GM12878 (cell line): ENCODE measurements around the gene OTUB2. TPM values are rescaled to one million over a fixed set of nuclear protein-coding genes. Genes with fewer than 3 reads are reported as not detected.

Experiments used
- ATAC-seq: fragments of 200-7000 bp; cut with Tn5 transposase; 3 replicates; pipeline ENCODE4 v1.9.1; 2020; ENCODE audit warnings: mild to moderate bottlenecking, moderate library complexity
- BruUV-seq: library from RNA; stranded (reverse); fragments of 400-500 nt; replicated peaks from 2 replicates; lab custom pipeline; 2021; lab: Mats Ljungman, UMichigan
- CTCF ChIA-PET: fragments of 300-600 bp; sonication (Branson Sonifier 250); formaldehyde crosslinking; extraction: SDS; loops from one replicate; lab custom pipeline; 2021; ENCODE audit warnings: inconsistent platforms; lab: Yijun Ruan, JAX
- POLR2A ChIA-PET: fragments of 350-600 bp; formaldehyde crosslinking; extraction: SDS; loops from one replicate; lab custom pipeline; 2021; ENCODE audit warnings: inconsistent platforms; lab: Charles Lee
- RAD21 ChIA-PET: fragments of 300-600 bp; sonication (Branson Sonifier 250); formaldehyde crosslinking; loops from one replicate; lab custom pipeline; 2023; ENCODE audit warnings: antibody characterized with exemption; ENCODE audit not compliant: unreplicated experiment; lab: Charles Lee
- SMC1A ChIA-PET: fragments of 300-600 bp; sonication (Branson Sonifier 250); formaldehyde crosslinking; loops from one replicate; lab custom pipeline; 2023; ENCODE audit not compliant: unreplicated experiment, uncharacterized antibody; lab: Charles Lee
- DNase-seq: peaks from one replicate; pipeline ENCODE4 v3.0.0-alpha.2; 2011; ENCODE audit warnings: low read depth, low spot score
- FAIRE-seq: peaks from 3 replicates; lab custom pipeline; 2011; peaks lifted over from hg19 to GRCh38; lab: Jason Lieb, UNC
- H2AFZ ChIP-seq: 2 replicates; pipeline ENCODE4 v1.6.0; 2011; ENCODE audit warnings: low read depth, low read length, control low read depth; ENCODE audit not compliant: control insufficient read depth
- H3K27ac ChIP-seq: 2 replicates; pipeline ENCODE4 v1.5.1; 2011; ENCODE audit warnings: control low read depth; ENCODE audit not compliant: control insufficient read depth, insufficient read depth
- H3K27me3 ChIP-seq, 2 experiments: replicated peaks in 1 of 2; 2 replicates each; pipeline versions ENCODE4 v1.6.0 to v1.6.1; 2011; ENCODE audit warnings: low read length in 1 of 2; ENCODE audit not compliant: control insufficient read depth in 2 of 2, insufficient read depth in 2 of 2
- H3K36me3 ChIP-seq, 2 experiments: 2 replicates each; pipeline ENCODE4 v1.5.1; 2011; ENCODE audit warnings: low read length in 1 of 2; ENCODE audit not compliant: control insufficient read depth in 2 of 2, insufficient read depth in 2 of 2
- H3K4me1 ChIP-seq: 2 replicates; pipeline ENCODE4 v1.6.1; 2011; ENCODE audit warnings: mild to moderate bottlenecking, low read length, moderate library complexity, mixed read lengths; ENCODE audit not compliant: control insufficient read depth, insufficient read depth
- H3K4me2 ChIP-seq: 2 replicates; pipeline ENCODE4 v1.6.0; 2011; ENCODE audit warnings: control low read depth; ENCODE audit not compliant: control insufficient read depth, insufficient read depth
- H3K4me3 ChIP-seq: fragments of 200-600 bp; sonication (generic); 2 replicates; pipeline ENCODE4 v1.5.1; 2016
- H3K79me2 ChIP-seq: 2 replicates; pipeline ENCODE4 v1.6.0; 2011; ENCODE audit warnings: low read length; ENCODE audit not compliant: control insufficient read depth, insufficient read depth
- H3K9ac ChIP-seq: 2 replicates; pipeline ENCODE4 v1.8.0; 2011; ENCODE audit warnings: low read length, control low read depth, mixed read lengths; ENCODE audit not compliant: control insufficient read depth, insufficient read depth
- H3K9me3 ChIP-seq: replicated peaks from 3 replicates; pipeline ENCODE4 v1.5.1; 2011; ENCODE audit warnings: mild to moderate bottlenecking, low read length; ENCODE audit not compliant: control insufficient read depth, insufficient read depth
- H4K20me1 ChIP-seq: 2 replicates; pipeline ENCODE4 v1.6.0; 2011; ENCODE audit not compliant: control insufficient read depth, insufficient read depth
- CREM ChIP-seq: IDR thresholded peaks from 2 replicates; pipeline ENCODE4 v1.6.1; 2014; ENCODE audit warnings: antibody characterized with exemption, low read depth
- CTCF ChIP-seq, 3 experiments: IDR thresholded peaks in 2 of 3; conservative IDR thresholded peaks in 1 of 3; 2 replicates each; pipeline ENCODE4 v1.5.1; 2011; ENCODE audit warnings: low read depth in 3 of 3, low read length in 3 of 3, mild to moderate bottlenecking in 3 of 3, control low read depth in 2 of 3, moderate library complexity in 2 of 3, inconsistent platforms in 1 of 3, mixed read lengths in 1 of 3; ENCODE audit not compliant: control insufficient read depth in 2 of 3, insufficient read depth in 1 of 3; ENCODE audit errors: extremely low read depth in 1 of 3
- EED ChIP-seq: sonication (generic); IDR thresholded peaks from 2 replicates; pipeline ENCODE4 v1.6.1; 2016; ENCODE audit warnings: antibody characterized with exemption, low read depth
- HDAC6 ChIP-seq: fragments of 200-600 bp; sonication (generic); IDR thresholded peaks from one replicate; pipeline ENCODE4 v1.8.0; 2017; ENCODE audit warnings: antibody characterized with exemption; ENCODE audit not compliant: unreplicated experiment
- MAX ChIP-seq: IDR thresholded peaks from 2 replicates; pipeline ENCODE4 v1.6.1; 2012; ENCODE audit warnings: low read depth, low read length, improper control_type of control experiment
- RAD21 ChIP-seq: IDR thresholded peaks from 2 replicates; pipeline ENCODE4 v1.6.1; 2011; ENCODE audit warnings: mild to moderate bottlenecking, low read depth, low read length, moderate library complexity; ENCODE audit not compliant: insufficient read depth
- RELA ChIP-seq: fragments of 450-650 bp; IDR thresholded peaks from 2 replicates; pipeline ENCODE4 v1.8.0; 2014; ENCODE audit warnings: borderline replicate concordance; ENCODE audit not compliant: partially characterized antibody
- RUNX3 ChIP-seq: IDR thresholded peaks from 2 replicates; pipeline ENCODE4 v1.6.1; 2012; ENCODE audit warnings: low read length, inconsistent platforms
- SMARCA5 ChIP-seq: fragments of 450-650 bp; IDR thresholded peaks from 2 replicates; pipeline ENCODE4 v1.6.1; 2017; ENCODE audit warnings: mild to moderate bottlenecking
- SMC3 ChIP-seq: IDR thresholded peaks from 2 replicates; pipeline ENCODE4 v1.6.1; 2011; ENCODE audit warnings: low read length, improper control_type of control experiment, borderline replicate concordance
- TBL1XR1 ChIP-seq: IDR thresholded peaks from 2 replicates; pipeline ENCODE4 v1.6.1; 2012; ENCODE audit warnings: low read depth, low read length, improper control_type of control experiment
- ZBTB33 ChIP-seq: fragments of 450-650 bp; IDR thresholded peaks from 2 replicates; pipeline ENCODE4 v1.6.1; 2017; ENCODE audit warnings: mild to moderate bottlenecking
- ZNF217 ChIP-seq: fragments of 450-650 bp; IDR thresholded peaks from 2 replicates; pipeline ENCODE4 v1.6.1; 2017; ENCODE audit warnings: antibody characterized with exemption, mild to moderate bottlenecking
- ZNF687 ChIP-seq: fragments of 450-650 bp; IDR thresholded peaks from 2 replicates; pipeline ENCODE4 v1.6.1; 2017; ENCODE audit warnings: mild to moderate bottlenecking, moderate library complexity
- WGBS: methylation state at CpG from one replicate; pipeline ENCODE4 v1.1.6; 2016; ENCODE audit warnings: low lambda C conversion rate; ENCODE audit not compliant: insufficient replicate concordance, insufficient coverage; ENCODE audit errors: missing lambda C conversion rate; 5-methylcytosine and 5-hydroxymethylcytosine counted together
- in situ Hi-C: fragments of 300-500 bp; cut with MboI; formaldehyde crosslinking; loops from 9 replicates; pipeline ENCODE4 v1.14.3; 2018; ENCODE audit warnings: mixed read lengths
- intact Hi-C: fragments of 100-400 bp; cut with micrococcal nuclease; formaldehyde crosslinking; loops from one replicate; pipeline ENCODE4 v1.14.2; 2022; ENCODE audit not compliant: unreplicated experiment
- polyA plus RNA-seq, 11 experiments: library from polyadenylated mRNA; depleted of rRNA in 4 of 11; unstranded in 6 of 11; stranded (reverse) in 5 of 11; fragments of >200 nt; fragmentation: Nextera tagmentation in 4 of 11; fragmentation: Illumina TruSeq in 1 of 11; extraction: Ambion mirVana in 4 of 11; extraction: Trizol in 1 of 11; gene quantifications; 1 replicate in 1 of 11; 2 replicates in 10 of 11; pipeline versions ENCODE4 v1.2.1 to v1.2.3, GENCODE V29; 2011 to 2016; ENCODE audit warnings: inconsistent platforms in 2 of 11, missing spikeins in 2 of 11, low read depth in 1 of 11
- total RNA-seq, 4 experiments: library from RNA; depleted of rRNA in 3 of 4; stranded (reverse); fragments of >200 nt in 3 of 4; fragmentation: Illumina TruSeq in 1 of 4; extraction: Trizol in 1 of 4; gene quantifications; 2 replicates each; pipeline versions ENCODE4 v1.2.1 to v1.2.3, GENCODE V29; 2013 to 2021

OTUB2 gene
- total and polyA plus RNA-seq, 10 of the 15 experiments (the other 5 are each of a cell fraction or from before 2014, with no cell fraction given) = 0.05 to 0.82 (median 0.43) TPM

GRCh38 chr14:93999573-93999972, 26.6 kb upstream of the OTUB2 start:
- 27% methylated on average over 8 of the region's 8 CpGs for WGBS
- intact Hi-C loops = no loop called here

More at GRCh38 chr14:93999573-93999972, 26.6 kb upstream of the OTUB2 start:
- SMC1A ChIA-PET = interaction anchor here (0.9 to 7.3 kb wide), 20 partner anchors 9 to 345 kb away, joined by 3 to 180 read pairs (median 10); partner anchors contain the start of genes ASB2 and IFI27L2
- no TSS peak for BruUV-seq
- H3K27ac ChIP-seq = no peak overlapping the region
- no peaks in the 10 kb centered on the region for H3K27me3 ChIP-seq
- peak; percentile 65 for ATAC-seq
- H3K4me2 ChIP-seq = no peak overlapping the region
- no peaks in the 10 kb centered on the region for H3K9me3 ChIP-seq
- no peaks in the 10 kb centered on the region for H3K36me3 ChIP-seq
- TF ChIP-seq RAD21 = peak; percentile 34; the same call in 1 of the 2 replicates
- TF ChIP-seq MAX = 0 out of 2 replicates have a peak, but pooled peaks have one; percentile 22
- peak; percentile 92 for TF ChIP-seq ZBTB33
- TF ChIP-seq CTCF (IDR thresholded peaks at IDR 0.05 in 2 of 3, conservative IDR thresholded peaks at IDR 0.05 in 1 of 3; ENCODE audit: control insufficient read depth in 2 of 3, extremely low read depth in 1 of 3, insufficient read depth in 1 of 3, low read depth in 3 of 3, low read length in 3 of 3) = peak; percentile 32 to 67 (median 34); a peak in 5 of 6 replicates
- TF ChIP-seq RUNX3 = peak; percentile 25; the same call in 1 of the 2 replicates
- no peak for TF ChIP-seq CREM
- TF ChIP-seq ZNF687 = peak; percentile 67
- no peak for TF ChIP-seq HDAC6
- peak; percentile 38 for TF ChIP-seq RELA
- peak; percentile 91; the same call in 1 of the 2 replicates for TF ChIP-seq ZNF217
- peak; percentile 81; the same call in 1 of the 2 replicates for TF ChIP-seq SMARCA5
- no peak for TF ChIP-seq TBL1XR1
- peak; percentile 55; the same call in 1 of the 2 replicates for TF ChIP-seq SMC3
- TF ChIP-seq EED = 0 out of 2 replicates have a peak, but pooled peaks have one; percentile 34
- TF ChIP-seq, all 136 proteins: peak for 11
- ChIA-PET RAD21 (interaction anchor here (0.9 to 9.3 kb wide), 17 partner anchors 9 to 137 kb away, joined by 3 to 344 read pairs (median 15); partner anchors contain the start of genes ASB2 and OTUB2), POLR2A (interaction anchor here (0.9 to 3.4 kb wide), 16 partner anchors 9 to 60 kb away, joined by 3 to 33 read pairs (median 8); partner anchors contain the start of gene ASB2), CTCF (interaction anchor here (0.6 to 16.9 kb wide), 25 partner anchors 8 to 451 kb away, joined by 3 to 541 read pairs (median 6); partner anchors contain the start of genes ASB2 and IFI27L1)
- Histone ChIP-seq H4K20me1 (no peaks in the 10 kb centered on the region), H3K4me1 (peaks cover 26% of the 10 kb centered on the region), H3K9ac (no peak overlapping the region), H3K4me3 (no peak overlapping the region), H2AFZ (no peak overlapping the region), H3K79me2 (no peaks in the 10 kb centered on the region)
- DNase-seq (no peak), FAIRE-seq (peak; percentile 49)
- in situ Hi-C loops = no loop called here
